ENCODE data around the gene TPM4. TPM values are rescaled to one million over a fixed set of nuclear protein-coding genes. Genes with fewer than 3 reads are reported as not detected.

Gene TPM4
- total RNA-seq, 1 donor from 2014 or later, result 275 TPM

Other genes with a start within 250 kb of the TPM4 start
- gene CYP4F2, start 178.4 kb upstream of the TPM4 start, total RNA-seq, result not detected in 2 replicates
- not detected in 2 replicates for gene CYP4F11, start 142.0 kb upstream of the TPM4 start, total RNA-seq
- not detected in 2 replicates for gene OR10H4, start 127.5 kb upstream of the TPM4 start, total RNA-seq
- 65.5 and 67.5 TPM in 2 replicates for gene RAB8A, start 35.4 kb downstream of the TPM4 start, total RNA-seq
- gene HSH2D, start 67.2 kb downstream of the TPM4 start, total RNA-seq, result 0.72 and 0.84 TPM in 2 replicates
- gene CIB3, start 97.0 kb downstream of the TPM4 start, total RNA-seq, result not detected in 2 replicates
- gene FAM32A, start 108.9 kb downstream of the TPM4 start, total RNA-seq, result 91.6 and 95.2 TPM in 2 replicates
- 47.4 and 51.8 TPM in 2 replicates for gene AP1M1, start 121.4 kb downstream of the TPM4 start, total RNA-seq
- 2.7 TPM in 2 replicates for gene KLF2, start 248.3 kb downstream of the TPM4 start, total RNA-seq